Measurements from ENCODE around the gene CNKSR3.

DNA sequence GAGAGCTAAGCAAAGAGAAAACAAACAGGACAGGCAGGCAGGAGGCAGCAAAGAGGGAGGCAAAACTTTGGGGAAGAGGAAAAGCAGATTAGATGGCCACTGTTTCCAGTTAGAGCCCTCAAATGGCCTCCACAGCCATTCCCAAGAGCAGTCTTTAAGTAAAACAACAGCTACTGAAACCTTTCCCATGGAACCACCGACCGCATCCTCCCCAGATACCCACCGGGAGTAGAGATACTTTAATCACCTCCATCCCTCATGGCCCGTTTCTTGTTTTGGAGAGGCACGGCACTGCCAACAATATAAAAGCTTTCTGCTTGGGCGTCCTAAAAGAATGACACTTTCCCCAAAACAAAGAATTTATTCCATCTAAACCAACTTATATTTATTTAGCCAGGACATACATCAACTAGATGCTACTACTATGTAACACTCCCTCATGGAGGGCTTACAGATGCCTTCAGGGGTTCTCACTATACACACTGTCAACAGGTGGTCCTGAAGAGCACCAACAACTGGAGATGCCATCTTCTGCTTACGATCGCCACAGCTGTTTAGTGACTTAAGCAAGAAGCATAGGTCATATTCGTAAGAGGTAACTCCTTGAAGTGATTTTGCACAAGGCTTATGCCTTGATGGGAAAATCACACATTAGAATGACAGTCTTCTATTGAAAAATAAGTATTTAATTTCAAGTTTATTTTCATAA lies 43.4 kb downstream of the CNKSR3 start:
- no peak for TF ChIP-seq POLR2A (IDR thresholded peaks at IDR 0.05)
- TF ChIP-seq, protein P1, sequence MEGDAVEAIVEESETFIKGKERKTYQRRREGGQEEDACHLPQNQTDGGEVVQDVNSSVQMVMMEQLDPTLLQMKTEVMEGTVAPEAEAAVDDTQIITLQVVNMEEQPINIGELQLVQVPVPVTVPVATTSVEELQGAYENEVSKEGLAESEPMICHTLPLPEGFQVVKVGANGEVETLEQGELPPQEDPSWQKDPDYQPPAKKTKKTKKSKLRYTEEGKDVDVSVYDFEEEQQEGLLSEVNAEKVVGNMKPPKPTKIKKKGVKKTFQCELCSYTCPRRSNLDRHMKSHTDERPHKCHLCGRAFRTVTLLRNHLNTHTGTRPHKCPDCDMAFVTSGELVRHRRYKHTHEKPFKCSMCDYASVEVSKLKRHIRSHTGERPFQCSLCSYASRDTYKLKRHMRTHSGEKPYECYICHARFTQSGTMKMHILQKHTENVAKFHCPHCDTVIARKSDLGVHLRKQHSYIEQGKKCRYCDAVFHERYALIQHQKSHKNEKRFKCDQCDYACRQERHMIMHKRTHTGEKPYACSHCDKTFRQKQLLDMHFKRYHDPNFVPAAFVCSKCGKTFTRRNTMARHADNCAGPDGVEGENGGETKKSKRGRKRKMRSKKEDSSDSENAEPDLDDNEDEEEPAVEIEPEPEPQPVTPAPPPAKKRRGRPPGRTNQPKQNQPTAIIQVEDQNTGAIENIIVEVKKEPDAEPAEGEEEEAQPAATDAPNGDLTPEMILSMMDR (IDR thresholded peaks at IDR 0.05): no peak

All from thyroid gland (tissue), 4 donors.